Non-pigmented ciliary epithelial cell (primary cell): ENCODE data around the gene PBX3.
A peak's percentile ranks its signal among the peaks of the same experiment; 100 is the strongest.

Experiments used
- DNase-seq: peaks from one replicate; pipeline ENCODE4 v3.0.0-alpha.2; 2010; ENCODE audit warnings: low read depth

The PBX3 gene

GRCh38 chr9:125908966-125909365, 161.8 kb downstream of the PBX3 start:
- no peak for DNase-seq

GRCh38 chr9:125909459-125909858, 162.3 kb downstream of the PBX3 start:
- no peak for DNase-seq

- no peak for DNase-seq
Measured at GRCh38 chr9:125910286-125910685, 163.1 kb downstream of the PBX3 start.

GRCh38 chr9:125911861-125912644, 164.9 kb downstream of the PBX3 start:
- DNase-seq: no peak

- DNase-seq: no peak
Measured at GRCh38 chr9:125912667-125913066, 165.5 kb downstream of the PBX3 start.

- no peak for DNase-seq
Measured at GRCh38 chr9:125913551-125913950, 166.4 kb downstream of the PBX3 start.

- DNase-seq: no peak
Measured at GRCh38 chr9:125914411-125914810, 167.2 kb downstream of the PBX3 start.

- no peak for DNase-seq
Measured at GRCh38 chr9:125915606-125916005, 168.4 kb downstream of the PBX3 start.

GRCh38 chr9:125919565-125919964, 172.4 kb downstream of the PBX3 start:
- no peak for DNase-seq

GRCh38 chr9:125920402-125920801, 173.2 kb downstream of the PBX3 start:
- DNase-seq: no peak

DNA sequence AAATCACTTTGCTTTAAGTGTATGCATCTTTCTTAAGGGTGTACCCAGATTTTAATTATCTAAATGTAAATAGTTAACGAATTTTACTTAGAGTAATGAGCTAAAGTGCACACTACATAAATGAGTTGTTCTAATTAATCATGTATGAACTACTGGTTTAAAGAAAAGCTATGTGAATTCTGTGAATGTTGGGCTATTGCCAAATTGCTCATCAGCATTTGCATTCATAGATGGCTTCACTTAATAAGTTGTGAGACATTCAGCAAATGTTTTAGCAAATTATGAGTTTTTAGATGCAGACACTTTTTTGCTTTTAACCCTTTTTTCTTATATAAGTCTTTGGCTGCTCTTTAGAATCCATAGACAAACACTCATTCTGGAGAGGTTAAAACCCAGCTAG, 175.7 kb downstream of the PBX3 start:
- DNase-seq: no peak

DNA sequence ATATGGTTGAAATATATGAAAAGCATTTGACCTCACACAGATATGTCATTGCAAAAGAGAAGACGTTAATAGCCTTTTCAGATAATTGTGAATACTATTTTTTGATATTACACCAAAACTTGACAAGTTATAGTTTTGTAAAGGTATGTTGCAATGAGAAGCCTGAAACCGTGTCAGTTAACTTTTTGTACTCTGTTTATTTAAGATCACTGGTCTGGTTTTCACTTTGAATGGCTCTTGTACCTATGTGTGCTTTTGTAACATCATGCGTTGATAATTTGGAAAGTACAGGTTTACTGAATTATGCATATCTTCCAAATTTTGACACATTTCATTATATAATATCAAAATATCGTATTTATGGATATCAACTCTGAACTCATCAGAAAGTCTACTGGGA, 177.2 kb downstream of the PBX3 start:
- DNase-seq: no peak

DNA sequence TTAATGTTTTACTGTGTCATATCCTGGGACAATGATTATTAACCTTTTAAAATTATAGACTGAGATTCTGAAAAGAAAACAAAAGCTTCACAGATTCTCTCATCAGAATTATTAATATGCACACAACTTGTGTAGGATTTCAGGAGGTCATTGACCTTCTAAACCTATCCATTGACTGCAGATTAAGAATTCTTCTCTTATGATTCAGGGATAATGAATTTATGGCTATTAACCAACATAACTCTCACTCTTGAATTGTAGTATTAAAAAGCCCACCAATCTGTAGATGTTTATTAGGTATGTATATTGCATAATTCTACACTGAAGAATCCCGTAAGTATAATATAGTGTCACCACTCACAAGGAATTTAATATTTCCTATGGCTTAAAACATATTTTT, 179.8 kb downstream of the PBX3 start:
- no peak for DNase-seq

GRCh38 chr9:125929846-125930245, 182.7 kb downstream of the PBX3 start:
- DNase-seq: no peak

GRCh38 chr9:125931211-125931610, 184.0 kb downstream of the PBX3 start:
- DNase-seq: no peak

DNA sequence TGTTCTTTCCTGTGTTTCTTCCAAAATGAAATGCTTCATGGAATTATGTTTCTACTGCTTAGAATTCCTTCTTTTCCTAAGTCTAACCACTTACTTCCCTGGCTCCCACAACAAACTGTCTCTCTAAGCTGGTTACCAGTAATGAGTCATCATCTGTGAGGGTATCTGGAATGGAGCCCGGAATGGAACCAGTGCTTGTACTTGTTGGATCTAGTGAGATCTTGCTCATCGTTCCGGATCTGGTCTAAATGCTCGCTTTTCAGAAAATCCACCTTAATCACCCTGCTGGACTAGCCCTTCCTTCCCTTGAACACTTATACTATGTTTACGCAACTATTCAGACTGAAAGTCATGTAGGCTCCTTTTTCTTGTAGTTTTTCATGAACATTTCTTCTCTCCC, 184.8 kb downstream of the PBX3 start:
- DNase-seq: peak; percentile 97

- DNase-seq: no peak
Measured at GRCh38 chr9:125932746-125933455, 185.7 kb downstream of the PBX3 start.

DNA sequence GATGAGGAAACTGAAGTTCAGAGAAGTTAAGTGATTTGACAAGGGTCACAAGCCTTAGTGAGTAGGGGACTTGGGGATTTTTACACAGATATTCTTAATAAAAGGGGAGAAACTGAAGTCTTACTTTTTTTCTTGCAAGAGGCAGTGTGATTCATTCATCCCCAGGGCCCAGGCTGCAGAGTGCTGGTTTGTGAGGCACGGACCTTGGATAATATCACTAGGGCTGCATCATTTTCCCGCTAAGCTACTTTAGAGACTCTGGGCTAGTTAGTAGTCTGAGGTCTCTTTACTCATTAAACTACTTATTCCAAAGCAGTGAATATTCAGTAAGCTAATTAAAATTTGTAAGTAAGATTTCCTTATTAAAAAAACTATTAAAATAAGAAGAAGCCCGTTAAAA, 195.0 kb downstream of the PBX3 start:
- no peak for DNase-seq

GRCh38 chr9:125943831-125944230, 196.7 kb downstream of the PBX3 start:
- DNase-seq: no peak

DNA sequence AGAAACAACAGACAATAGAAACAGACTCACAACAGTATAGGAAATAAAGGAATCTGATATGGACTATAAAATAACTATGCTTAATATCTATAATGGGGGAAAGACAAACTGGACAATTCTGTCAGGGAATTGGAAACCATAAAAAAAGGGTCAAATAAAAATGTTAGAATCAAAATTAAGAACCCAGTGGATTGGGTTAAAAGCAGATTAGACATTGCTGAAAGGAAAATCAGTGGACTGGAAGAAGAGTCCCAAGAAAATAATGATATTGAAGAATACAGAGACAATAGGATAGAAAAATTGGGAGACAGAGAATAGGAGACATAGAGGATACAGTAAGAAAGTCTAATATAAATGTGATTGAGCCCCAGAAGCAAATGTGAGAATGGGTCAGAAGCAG, 199.2 kb downstream of the PBX3 start:
- no peak for DNase-seq

DNA sequence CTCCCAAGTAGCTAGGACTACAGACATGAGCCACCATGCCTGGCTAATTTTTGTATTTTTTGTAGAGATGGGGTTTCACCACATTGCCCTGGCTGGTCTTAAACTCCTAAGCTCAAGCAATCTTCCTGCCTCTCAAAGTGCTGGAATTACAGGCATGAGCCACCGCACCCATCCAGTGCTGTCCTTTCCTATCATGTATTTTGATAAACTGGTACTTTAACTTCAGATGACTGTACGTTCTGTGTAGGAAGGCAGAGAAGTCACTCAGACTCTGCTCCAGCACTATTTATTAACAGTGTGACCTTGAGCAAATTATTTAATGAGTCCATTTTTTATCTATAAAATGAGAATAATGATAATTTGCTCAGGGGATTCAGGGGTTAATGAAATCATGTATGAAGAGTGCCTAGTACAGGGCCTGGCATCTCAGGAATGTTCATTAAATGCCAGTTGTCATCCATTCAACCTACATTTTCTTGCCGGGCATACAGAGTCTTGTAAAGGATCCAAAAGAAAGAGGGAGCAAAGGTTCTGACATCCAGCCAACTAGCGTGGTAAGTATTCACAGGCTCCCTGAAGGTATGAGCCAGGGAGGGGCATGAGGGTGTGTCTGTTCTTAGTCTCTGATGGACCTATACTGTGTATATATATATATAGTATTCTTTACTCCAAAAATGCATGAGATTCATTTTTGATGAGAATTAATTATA, 201.9 kb downstream of the PBX3 start:
- DNase-seq: no peak

- DNase-seq: no peak
Measured at GRCh38 chr9:125949703-125950460, 202.7 kb downstream of the PBX3 start.
